Subcutaneous adipose tissue (tissue), 4 donors: ENCODE data around the gene GAK. TPM values are rescaled to one million over a fixed set of nuclear protein-coding genes. Genes with fewer than 3 reads are reported as not detected.

ENCODE experiments used
- CTCF ChIP-seq: fragments of 450-650 bp; IDR thresholded peaks from one replicate; pipeline ENCODE4 v1.5.1; 2016; ENCODE audit warnings: low read depth, mild to moderate bottlenecking, control low read depth, antibody characterized with exemption, moderate library complexity
- total RNA-seq, 4 donors: library from RNA; depleted of rRNA; stranded (reverse); fragments of >200 nt; gene quantifications; one replicate each; pipeline ENCODE4 v1.1.0, GENCODE V29; 2016

GAK gene
- total RNA-seq, 4 donors from 2014 or later, result 37.3 to 124 (median 58.7) TPM

DNA sequence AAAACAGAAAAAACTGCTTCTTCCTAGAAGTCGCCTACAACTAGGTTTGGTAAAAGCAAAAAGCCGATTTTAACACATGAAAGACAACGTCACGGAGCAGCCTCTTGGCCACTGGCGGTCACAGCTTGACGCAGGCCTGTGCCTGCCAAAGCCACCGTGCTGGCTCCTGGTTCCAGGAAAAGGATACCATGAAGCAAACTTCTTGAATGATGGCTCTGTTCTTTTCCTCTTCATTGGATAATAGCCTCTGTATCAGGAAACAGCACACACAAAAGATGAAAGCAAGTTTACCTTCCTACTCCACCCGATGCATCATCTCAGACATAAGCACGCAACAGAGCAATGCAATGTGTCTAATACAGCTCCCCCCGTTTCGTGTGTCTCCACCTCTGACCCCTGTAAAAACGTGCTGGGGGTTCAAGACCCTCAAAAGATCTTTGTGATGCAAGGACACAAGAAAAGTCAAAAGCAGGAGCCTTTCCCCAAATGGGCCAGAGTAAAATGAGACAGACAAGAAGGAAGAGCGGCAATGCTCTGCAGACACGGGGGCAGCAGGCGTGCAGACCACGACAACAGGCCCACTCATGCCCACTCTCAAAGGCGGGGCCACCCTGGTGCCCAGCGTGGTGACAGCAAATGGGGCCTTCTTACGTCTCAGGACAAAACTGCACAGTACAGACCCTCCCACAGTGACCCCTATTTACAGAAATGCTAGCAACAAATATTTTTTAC is 19.4 kb downstream of the GAK start:
- TF ChIP-seq CTCF, result no peak

DNA sequence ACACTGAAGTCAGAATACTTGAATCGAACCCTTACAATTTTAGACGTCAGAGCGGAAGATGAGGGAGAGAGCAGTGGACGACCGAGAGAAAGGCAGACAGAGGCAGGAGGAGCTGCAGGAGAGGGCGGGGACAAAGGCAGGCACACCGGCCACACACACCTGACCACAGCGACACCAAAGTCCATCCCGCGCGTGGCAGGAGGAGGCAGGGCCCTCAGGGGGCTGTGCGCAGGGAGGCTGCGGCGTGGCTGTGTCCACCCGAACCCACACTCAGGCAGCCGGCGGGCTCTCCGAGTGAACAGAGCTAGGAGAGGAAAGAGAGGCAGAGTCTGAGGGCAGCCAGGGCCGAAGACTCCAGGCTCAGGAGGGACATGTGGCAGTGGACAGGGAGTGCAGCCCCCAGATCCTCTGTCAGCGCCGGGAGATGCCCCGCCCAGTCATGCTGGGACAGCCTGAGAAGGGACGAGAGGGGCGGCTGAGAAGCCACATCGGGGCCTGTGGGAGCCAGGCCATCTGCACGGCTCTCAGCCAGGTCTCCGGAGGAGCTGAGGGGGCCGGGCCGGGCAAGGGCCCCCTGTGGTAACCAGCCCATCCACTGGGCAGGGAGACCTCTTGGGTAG is 20.1 kb downstream of the GAK start:
- no peak for TF ChIP-seq CTCF

- TF ChIP-seq CTCF, result no peak
Measured at GRCh38 chr4:911221-911751, 20.8 kb downstream of the GAK start.

DNA sequence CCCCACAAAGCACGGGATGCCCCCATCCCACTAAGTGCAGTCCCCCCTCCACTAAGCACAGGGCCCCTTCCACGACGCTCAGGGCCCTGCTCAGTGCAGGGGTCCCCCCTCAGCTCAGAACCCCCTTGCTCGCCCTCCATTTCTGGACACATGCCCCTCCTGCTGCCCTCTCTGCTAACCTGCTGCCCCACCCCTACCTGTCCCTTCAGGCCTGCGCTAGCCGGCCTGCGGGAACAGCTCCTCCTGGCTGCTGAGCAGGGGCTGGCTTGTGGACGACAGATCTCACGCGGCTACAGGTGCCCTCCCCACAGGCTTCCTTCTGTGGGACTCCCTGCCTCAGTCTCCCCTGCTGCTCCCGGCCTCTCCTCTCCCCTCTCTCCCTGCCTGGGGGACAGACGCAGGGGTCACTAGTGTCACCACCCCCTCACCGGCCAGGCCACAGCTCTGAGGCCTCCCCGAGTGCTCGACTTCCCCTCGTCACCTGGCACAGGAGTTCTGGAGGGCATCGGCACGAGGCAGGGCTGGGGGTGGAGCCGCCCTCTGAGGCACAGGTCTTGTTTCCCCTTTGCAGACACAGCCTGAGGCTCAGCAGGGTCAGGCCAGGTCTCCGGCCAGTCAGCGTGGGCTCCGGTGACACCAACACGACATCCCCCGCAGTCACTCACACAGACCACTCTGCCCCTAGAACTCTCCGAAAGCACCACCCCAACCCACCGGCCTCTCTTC is 21.6 kb downstream of the GAK start:
- no peak for TF ChIP-seq CTCF

GRCh38 chr4:909821-910220 is 22.3 kb downstream of the GAK start:
- TF ChIP-seq CTCF, result no peak

- TF ChIP-seq CTCF, result no peak
Measured at GRCh38 chr4:909131-909571, 23.0 kb downstream of the GAK start.
